ELR (cell line): ENCODE data around the gene TYRO3.

Experiments used
- DNase-seq: peaks from one replicate; pipeline ENCODE4 v3.0.0-alpha.2; 2015; ENCODE audit warnings: low read depth

TYRO3 gene

DNA sequence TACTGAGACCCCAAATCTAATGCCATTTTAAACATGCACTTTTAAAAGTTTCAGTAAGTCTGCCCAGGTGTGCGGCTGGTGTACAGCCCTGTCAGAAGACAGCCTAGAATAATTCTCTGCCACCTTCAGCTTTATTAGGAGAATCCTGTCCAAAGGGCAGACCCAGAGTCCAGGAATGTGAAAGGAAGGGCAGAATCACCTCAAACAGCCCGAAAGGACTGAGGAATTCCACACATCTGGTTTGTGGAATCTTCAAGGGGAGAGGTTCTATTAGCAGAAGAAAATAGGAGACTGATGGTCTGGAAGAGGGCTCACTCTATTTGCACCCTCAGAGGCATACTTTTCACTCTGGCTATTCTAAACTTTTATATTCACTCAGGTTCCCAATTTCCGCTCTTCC is 46.6 kb downstream of the TYRO3 start:
- no peak for DNase-seq

- peak; percentile 89 for DNase-seq
These were observed 48.0 kb downstream of the TYRO3 start for GRCh38 chr15:41606997-41607396.

DNA sequence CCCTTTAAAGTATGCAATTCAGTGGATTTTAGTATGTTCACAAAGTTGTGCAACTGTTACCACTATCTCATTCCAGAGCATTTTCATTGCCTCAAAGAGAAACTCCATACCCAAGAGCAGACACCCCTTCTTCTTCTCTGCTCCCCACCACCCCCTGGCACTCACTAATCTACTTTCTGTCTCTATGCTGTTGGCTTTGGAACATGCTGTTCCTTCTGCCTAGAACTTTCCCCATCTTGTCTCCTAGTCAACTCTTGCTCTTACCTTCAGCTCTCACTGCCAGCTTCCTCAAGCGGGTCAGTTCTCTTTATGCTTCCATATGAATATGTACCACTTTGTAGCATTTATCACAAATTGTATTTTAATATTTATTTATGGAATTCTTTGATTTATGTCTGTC is 50.1 kb downstream of the TYRO3 start:
- no peak for DNase-seq

DNA sequence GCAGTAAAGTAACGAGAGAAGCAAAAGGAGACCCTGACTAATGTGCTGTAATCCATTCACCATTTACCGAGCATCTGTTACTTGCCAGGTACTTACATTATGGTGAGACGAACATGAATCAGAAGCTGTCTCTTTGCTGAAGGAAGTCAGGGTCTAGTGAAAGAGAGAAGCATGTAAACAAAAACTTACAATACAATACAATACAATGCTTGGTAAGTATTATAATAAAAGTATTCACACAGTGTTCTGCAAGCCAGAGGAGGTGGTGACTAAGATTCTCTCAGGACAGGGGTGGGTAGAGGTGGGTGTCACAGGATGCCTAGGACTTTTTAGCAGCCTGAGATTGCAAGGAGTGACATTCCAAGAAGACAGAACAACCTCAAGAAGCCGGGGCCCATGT is 51.0 kb downstream of the TYRO3 start:
- DNase-seq, result peak; percentile 24

- DNase-seq, result no peak
These were observed 61.7 kb downstream of the TYRO3 start for GRCh38 chr15:41620536-41621199.

- peak; percentile 69 for DNase-seq
These were observed 62.5 kb downstream of the TYRO3 start for GRCh38 chr15:41621200-41622193.

DNA sequence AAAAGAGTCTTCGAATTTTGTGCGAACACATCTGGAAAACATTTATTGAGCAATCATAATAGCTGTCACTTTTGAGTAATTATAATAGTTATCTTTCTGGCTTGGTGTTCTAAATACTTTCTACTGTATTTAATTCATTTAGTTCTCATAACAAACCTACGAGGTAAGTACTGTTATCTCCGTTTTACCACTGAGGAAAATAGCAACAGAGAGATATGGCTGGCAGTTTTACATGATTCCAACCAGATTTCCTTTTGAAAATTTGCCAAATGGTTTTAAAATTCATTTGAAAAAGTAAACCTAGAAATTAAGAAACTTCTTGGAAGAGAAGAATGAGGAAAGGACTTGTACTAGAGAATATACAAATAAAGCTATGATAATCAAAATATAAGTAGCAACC is 63.9 kb downstream of the TYRO3 start:
- no peak for DNase-seq

GRCh38 chr15:41627203-41627602 is 68.2 kb downstream of the TYRO3 start:
- no peak for DNase-seq

DNA sequence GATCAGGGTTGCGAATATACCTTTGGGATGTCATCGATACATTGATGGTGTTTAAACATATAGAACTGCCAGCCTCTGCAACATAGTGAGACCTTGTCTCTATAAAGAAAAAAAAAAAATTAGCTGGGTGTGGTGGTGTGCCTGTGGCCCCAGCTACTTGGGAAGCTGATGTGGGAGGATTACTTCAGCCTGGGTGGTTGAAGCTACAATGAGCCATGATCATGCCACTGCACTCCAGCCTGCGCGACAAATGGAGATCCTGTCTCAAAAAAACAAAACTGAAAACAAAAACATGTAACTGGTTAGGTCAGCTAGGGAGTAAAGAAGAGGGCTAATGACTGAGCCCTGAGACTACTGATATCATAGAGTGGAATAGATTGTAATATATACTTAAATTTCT is 70.5 kb downstream of the TYRO3 start:
- DNase-seq, result no peak

- no peak for DNase-seq
These were observed 70.9 kb downstream of the TYRO3 start for GRCh38 chr15:41629883-41630282.

DNA sequence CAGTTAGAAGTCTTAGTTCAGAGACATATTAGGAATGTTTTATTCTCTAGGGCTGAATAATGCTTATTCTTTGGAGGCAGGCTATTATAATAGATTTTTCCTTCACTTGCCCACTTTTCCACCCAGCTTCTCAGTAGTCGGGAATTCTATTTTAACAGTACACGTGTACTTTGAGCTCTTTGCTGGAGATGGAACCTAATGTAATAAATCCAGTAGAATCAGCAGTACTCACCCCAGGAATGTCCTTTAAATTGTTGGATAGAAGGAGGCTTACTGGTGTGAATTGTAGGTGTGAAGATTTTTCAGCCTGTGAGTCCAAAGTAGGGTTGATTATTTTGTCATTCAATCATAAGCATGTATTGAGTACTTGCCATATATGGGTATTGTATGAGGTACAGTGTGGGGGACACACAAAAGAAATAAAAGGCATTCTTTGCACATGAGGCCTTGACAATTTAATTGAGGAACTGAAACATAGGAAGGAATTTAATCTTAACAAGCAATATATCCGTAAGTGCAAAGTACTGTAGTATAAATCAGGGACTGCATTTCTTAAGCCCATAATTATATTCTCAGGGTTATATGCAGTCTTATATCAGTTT is 71.7 kb downstream of the TYRO3 start:
- DNase-seq, result no peak

- no peak for DNase-seq
These were observed 73.0 kb downstream of the TYRO3 start for GRCh38 chr15:41631880-41632470.
